GM12864 (cell line): Measurements from ENCODE around the gene SLC25A27.

Source experiments
- DNase-seq: peaks from one replicate; pipeline ENCODE4 v3.0.0-alpha.2; 2011; ENCODE audit warnings: low read depth
- H3K4me3 ChIP-seq: 2 replicates; pipeline ENCODE4 v1.5.1; 2011; ENCODE audit warnings: mild to moderate bottlenecking, low read depth, low read length, control low read depth
- TF ChIP-seq, protein P1 (sequence below): IDR thresholded peaks from 2 replicates; pipeline ENCODE4 v1.5.1; 2011; ENCODE audit warnings: low read depth, mild to moderate bottlenecking, moderate library complexity, low read length, control low read depth, inconsistent platforms; ENCODE audit errors: missing control alignments

SLC25A27 gene

DNA sequence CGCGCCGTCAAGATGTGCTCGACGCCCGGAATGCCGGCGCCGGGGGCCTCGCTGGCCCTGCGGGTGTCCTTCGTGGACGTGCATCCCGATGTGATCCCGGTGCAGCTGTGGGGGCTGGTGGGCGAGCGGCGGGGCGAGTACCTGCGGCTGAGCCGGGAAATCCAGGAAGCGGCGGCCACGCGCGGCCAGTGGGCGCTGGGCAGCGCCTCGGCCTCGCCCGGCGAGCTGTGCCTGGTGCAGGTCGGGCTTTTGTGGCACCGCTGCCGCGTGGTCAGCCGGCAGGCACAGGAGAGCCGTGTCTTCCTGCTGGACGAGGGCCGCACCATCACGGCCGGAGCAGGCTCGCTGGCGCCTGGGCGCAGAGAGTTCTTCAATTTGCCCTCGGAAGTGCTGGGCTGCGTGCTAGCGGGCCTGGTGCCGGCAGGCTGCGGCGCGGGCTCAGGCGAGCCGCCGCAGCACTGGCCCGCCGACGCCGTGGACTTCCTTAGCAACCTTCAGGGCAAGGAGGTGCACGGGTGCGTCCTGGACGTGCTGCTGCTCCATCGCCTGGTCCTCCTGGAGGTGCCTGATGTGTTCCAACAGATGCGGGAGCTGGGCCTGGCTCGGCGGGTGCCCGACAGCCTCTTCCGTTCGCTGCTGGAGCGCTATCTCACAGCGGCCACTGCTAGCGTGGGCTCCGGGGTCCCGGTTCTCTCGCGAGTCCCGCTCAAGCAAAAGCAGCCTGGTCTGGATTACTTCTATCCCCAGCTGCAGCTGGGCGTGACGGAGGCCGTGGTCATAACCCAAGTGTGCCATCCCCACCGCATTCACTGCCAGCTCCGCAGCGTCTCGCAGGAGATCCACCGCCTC lies 35.6 kb downstream of the SLC25A27 start:
- DNase-seq: no peak
- TF ChIP-seq, protein P1, sequence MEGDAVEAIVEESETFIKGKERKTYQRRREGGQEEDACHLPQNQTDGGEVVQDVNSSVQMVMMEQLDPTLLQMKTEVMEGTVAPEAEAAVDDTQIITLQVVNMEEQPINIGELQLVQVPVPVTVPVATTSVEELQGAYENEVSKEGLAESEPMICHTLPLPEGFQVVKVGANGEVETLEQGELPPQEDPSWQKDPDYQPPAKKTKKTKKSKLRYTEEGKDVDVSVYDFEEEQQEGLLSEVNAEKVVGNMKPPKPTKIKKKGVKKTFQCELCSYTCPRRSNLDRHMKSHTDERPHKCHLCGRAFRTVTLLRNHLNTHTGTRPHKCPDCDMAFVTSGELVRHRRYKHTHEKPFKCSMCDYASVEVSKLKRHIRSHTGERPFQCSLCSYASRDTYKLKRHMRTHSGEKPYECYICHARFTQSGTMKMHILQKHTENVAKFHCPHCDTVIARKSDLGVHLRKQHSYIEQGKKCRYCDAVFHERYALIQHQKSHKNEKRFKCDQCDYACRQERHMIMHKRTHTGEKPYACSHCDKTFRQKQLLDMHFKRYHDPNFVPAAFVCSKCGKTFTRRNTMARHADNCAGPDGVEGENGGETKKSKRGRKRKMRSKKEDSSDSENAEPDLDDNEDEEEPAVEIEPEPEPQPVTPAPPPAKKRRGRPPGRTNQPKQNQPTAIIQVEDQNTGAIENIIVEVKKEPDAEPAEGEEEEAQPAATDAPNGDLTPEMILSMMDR: no peak
- no peak overlapping the region for H3K4me3 ChIP-seq

- H3K4me3 ChIP-seq: no peak overlapping the region
- no peak for DNase-seq
- TF ChIP-seq, protein P1: no peak
Measured at GRCh38 chr6:46688966-46689335, 36.2 kb downstream of the SLC25A27 start.

- TF ChIP-seq, protein P1: no peak
- no peak overlapping the region for H3K4me3 ChIP-seq
Measured at GRCh38 chr6:46689657-46690056, 36.9 kb downstream of the SLC25A27 start.

DNA sequence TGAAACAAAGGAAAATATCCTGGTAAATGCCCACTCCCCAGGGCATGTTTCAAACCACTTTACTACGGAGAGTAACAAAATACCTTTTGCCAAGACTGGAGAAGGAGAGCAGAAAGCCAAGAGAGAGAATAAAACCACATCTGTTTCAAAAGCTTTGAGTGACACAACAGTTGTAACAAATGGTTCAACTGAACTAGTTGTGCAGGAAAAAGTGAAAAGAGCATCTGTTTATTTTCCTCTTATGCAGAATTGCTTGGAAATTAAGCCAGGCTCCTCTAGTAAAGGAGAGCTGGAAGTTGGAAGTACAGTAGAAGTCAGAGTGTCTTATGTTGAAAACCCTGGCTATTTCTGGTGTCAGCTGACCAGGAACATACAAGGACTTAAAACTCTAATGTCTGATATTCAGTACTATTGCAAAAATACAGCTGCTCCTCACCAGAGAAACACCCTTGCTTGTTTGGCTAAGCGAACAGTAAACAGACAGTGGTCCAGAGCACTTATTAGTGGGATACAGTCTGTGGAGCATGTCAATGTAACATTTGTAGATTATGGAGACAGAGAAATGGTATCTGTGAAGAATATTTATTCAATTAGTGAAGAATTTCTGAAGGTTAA lies 37.5 kb downstream of the SLC25A27 start:
- TF ChIP-seq, protein P1: no peak
- no peak for DNase-seq
- no peak overlapping the region for H3K4me3 ChIP-seq

More at GRCh38 chr6:46689657-46690056, 36.9 kb downstream of the SLC25A27 start:
- DNase-seq: no peak

DNA sequence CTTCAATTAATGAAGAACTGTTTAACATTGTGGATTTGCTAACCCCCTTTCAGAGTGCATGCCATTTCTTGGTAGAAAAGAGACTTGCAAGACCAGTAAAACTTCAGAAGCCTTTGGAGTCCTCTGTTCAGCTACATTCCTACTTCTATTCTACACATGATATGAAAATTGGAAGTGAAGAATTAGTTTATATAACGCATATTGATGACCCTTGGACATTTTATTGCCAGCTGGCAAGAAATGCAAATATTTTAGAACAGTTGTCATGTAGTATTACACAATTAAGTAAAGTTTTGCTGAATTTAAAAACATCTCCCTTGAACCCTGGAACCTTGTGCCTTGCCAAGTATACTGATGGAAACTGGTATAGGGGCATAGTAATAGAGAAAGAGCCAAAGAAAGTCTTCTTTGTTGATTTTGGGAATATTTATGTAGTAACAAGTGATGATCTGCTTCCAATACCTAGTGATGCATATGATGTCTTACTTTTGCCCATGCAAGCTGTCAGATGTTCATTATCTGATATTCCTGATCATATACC lies 38.2 kb downstream of the SLC25A27 start:
- TF ChIP-seq, protein P1: no peak
- no peak overlapping the region for H3K4me3 ChIP-seq
- DNase-seq: no peak

DNA sequence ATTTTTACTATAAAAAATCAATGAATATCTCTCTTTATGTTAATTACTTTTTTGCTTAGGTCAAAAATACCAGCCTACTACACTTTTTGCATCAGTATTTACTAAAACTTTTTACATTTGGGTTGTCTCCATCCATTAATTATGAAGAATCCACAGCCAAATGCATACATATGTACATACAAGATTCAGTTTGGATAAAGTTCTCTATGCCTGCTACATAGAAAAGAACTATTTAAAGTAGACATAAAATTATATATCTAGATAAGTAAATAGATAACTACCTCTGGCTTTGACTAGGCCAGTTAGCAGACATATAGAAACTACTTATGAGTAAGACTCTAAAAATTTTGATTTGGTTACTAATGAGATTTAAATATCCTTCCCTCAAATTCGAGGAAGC lies 47.2 kb downstream of the SLC25A27 start:
- no peak overlapping the region for H3K4me3 ChIP-seq
- TF ChIP-seq, protein P1: no peak
- DNase-seq: no peak
